GM21367 (cell line): ENCODE data around the gene SPATA20.

Source experiments
- ATAC-seq: cut with Tn5 transposase; IDR thresholded peaks from one replicate; pipeline ENCODE4 v1.9.1; 2021; ENCODE audit not compliant: unreplicated experiment

The SPATA20 gene

GRCh38 chr17:50573866-50574611, 27.1 kb downstream of the SPATA20 start:
- no peak for ATAC-seq

GRCh38 chr17:50575581-50576210, 28.7 kb downstream of the SPATA20 start:
- no peak for ATAC-seq

GRCh38 chr17:50576864-50577263, 29.9 kb downstream of the SPATA20 start:
- no peak for ATAC-seq

GRCh38 chr17:50577451-50577954, 30.5 kb downstream of the SPATA20 start:
- no peak for ATAC-seq

- ATAC-seq: no peak
These were observed 31.2 kb downstream of the SPATA20 start for GRCh38 chr17:50578173-50578572.

GRCh38 chr17:50579399-50579798, 32.4 kb downstream of the SPATA20 start:
- ATAC-seq: no peak

GRCh38 chr17:50580646-50581045, 33.7 kb downstream of the SPATA20 start:
- ATAC-seq: no peak

- ATAC-seq: no peak
These were observed 34.3 kb downstream of the SPATA20 start for GRCh38 chr17:50581316-50581715.

GRCh38 chr17:50582741-50583140, 35.8 kb downstream of the SPATA20 start:
- no peak for ATAC-seq

GRCh38 chr17:50583641-50584040, 36.7 kb downstream of the SPATA20 start:
- ATAC-seq: no peak

- ATAC-seq: no peak
These were observed 37.1 kb downstream of the SPATA20 start for GRCh38 chr17:50584116-50584515.

GRCh38 chr17:50584749-50585148, 37.8 kb downstream of the SPATA20 start:
- ATAC-seq: no peak

- ATAC-seq: no peak
These were observed 38.4 kb downstream of the SPATA20 start for GRCh38 chr17:50585346-50585745.

GRCh38 chr17:50585891-50586290, 38.9 kb downstream of the SPATA20 start:
- ATAC-seq: no peak

- ATAC-seq: no peak
These were observed 39.7 kb downstream of the SPATA20 start for GRCh38 chr17:50586421-50587247.

GRCh38 chr17:50587571-50587970, 40.6 kb downstream of the SPATA20 start:
- no peak for ATAC-seq

GRCh38 chr17:50588391-50589049, 41.5 kb downstream of the SPATA20 start:
- no peak for ATAC-seq

GRCh38 chr17:50589095-50589705, 42.2 kb downstream of the SPATA20 start:
- no peak for ATAC-seq

- ATAC-seq: no peak
These were observed 44.2 kb downstream of the SPATA20 start for GRCh38 chr17:50590946-50591737.

- ATAC-seq: no peak
These were observed 46.3 kb downstream of the SPATA20 start for GRCh38 chr17:50593321-50593720.
